ENCODE data around the gene MED25. TPM values are rescaled to one million over a fixed set of nuclear protein-coding genes. Genes with fewer than 3 reads are reported as not detected.

MED25 gene
- polyA plus RNA-seq, 3 donors: 13.9 to 52.9 (median 18.5) TPM

DNA sequence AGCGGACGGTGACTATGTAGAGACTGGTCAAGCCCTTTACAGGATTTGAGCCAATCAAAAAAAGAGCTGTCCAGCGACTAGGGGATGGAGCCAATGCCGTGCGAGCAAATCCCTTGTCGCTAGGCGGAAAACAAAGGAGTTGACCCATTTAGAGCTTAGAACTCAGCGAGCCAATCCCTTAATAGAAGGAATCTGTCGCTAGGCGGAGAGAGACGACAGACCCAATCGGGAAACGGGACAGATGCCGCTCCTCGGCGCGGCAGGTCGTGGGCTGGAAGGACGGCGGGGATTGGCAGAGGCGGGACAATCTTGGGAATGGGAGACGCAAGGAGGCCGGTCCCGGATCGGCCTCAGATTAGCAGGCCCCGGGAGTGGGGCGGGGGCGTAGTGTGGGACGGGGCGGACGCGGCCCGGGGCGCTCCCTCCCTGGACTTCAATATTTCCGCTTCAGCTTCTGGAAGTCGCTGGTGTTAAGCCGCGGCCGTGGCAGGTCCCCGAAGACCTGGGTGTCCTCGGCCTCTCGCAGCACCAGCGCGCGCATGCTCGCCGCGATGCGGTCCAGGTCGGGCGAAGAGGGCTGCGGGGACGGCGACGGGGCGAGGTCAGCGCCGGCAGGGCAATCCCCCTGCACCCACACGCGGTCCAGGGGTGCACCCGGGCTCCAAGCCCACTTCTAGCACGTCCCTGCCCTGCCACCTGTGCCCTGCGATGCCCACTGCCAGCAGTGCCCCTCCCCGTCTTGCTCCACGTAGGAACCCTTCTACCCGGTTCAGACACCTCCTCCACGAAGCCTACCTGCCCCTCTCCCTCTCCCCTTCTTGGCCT is 51.6 kb downstream of the MED25 start:
- H3K9me3 Mint-ChIP-seq: no peaks in the 10 kb centered on the region
- WGBS (ENCODE audit: insufficient coverage): under 1% methylated on average over 62 of the region's 67 CpGs
- H3K4me2 ChIP-seq (replicated peaks; ENCODE audit: extremely low read depth, low read length, poor library complexity, severe bottlenecking): peak overlapping the region; percentile 100
- H3K27ac Mint-ChIP-seq: peak overlapping the region in 4 of 7 donors; percentile 69 to 92 (median 79)
- H3K9ac ChIP-seq (ENCODE audit: insufficient read depth, low read length, poor library complexity, severe bottlenecking): peak overlapping the region; percentile 63
- no peak overlapping the region for H3K4me3 Mint-ChIP-seq
- intact Hi-C loops (cut with micrococcal nuclease): loop anchor here (5.0 kb wide), 3 partner anchors 52 to 102 kb away; partner anchors contain the start of genes AP2A1 (in 1 of the 2), FUZ (in 1 of the 2) and MED25 (in 1 of the 2)
- peaks cover 20% of the 10 kb centered on the region for H4K20me1 ChIP-seq (ENCODE audit: insufficient read depth, low read length)
- H3K27ac ChIP-seq (ENCODE audit: low read depth in 1 of 2, low read length in 2 of 2): peak overlapping the region; percentile 77 to 85
- H3K27me3 Mint-ChIP-seq (ENCODE audit: low read depth in 3 of 3): peaks cover 0 to 3% (median 0%) of the 10 kb centered on the region in 3 donors
- H2AFZ ChIP-seq (ENCODE audit: insufficient read depth, low read depth, low read length, poor library complexity, severe bottlenecking): peak overlapping the region; percentile 90
- H3K79me2 ChIP-seq (ENCODE audit: insufficient read depth, low read length): peaks cover 34% of the 10 kb centered on the region
- DNase-seq: peak; percentile 98 to 100 (median 99)
- peaks cover 49% of the 10 kb centered on the region for H3K4me1 Mint-ChIP-seq
- H3K4me1 ChIP-seq (ENCODE audit: control insufficient read depth in 1 of 2, insufficient read depth in 2 of 2, low read length in 2 of 2): peaks cover 51 to 59% of the 10 kb centered on the region in 2 donors
- peak overlapping the region; percentile 43 to 99 (median 56) for H3K4me3 ChIP-seq (replicated peaks in 1 of 3; ENCODE audit: low read depth in 2 of 3, low read length in 3 of 3)
- no peaks in the 10 kb centered on the region for H3K27me3 ChIP-seq (ENCODE audit: control insufficient read depth in 2 of 2, insufficient read depth in 2 of 2, low read length in 2 of 2)
- H3K36me3 ChIP-seq (replicated peaks in 1 of 2; ENCODE audit: control insufficient read depth in 1 of 2, insufficient read depth in 2 of 2, low read length in 2 of 2): peaks cover 0 to 4% of the 10 kb centered on the region in 2 donors
- TF ChIP-seq, protein P1, sequence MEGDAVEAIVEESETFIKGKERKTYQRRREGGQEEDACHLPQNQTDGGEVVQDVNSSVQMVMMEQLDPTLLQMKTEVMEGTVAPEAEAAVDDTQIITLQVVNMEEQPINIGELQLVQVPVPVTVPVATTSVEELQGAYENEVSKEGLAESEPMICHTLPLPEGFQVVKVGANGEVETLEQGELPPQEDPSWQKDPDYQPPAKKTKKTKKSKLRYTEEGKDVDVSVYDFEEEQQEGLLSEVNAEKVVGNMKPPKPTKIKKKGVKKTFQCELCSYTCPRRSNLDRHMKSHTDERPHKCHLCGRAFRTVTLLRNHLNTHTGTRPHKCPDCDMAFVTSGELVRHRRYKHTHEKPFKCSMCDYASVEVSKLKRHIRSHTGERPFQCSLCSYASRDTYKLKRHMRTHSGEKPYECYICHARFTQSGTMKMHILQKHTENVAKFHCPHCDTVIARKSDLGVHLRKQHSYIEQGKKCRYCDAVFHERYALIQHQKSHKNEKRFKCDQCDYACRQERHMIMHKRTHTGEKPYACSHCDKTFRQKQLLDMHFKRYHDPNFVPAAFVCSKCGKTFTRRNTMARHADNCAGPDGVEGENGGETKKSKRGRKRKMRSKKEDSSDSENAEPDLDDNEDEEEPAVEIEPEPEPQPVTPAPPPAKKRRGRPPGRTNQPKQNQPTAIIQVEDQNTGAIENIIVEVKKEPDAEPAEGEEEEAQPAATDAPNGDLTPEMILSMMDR (IDR thresholded peaks at IDR 0.05): no peak
- H3K9me3 ChIP-seq (replicated peaks in 1 of 2; ENCODE audit: control insufficient read depth in 1 of 2, insufficient read depth in 1 of 2, low read length in 2 of 2): no peaks in the 10 kb centered on the region
- H3K36me3 Mint-ChIP-seq: peaks cover 17 to 45% of the 10 kb centered on the region in 2 donors

- Mint-ChIP-seq H3K27ac (peak overlapping the region in 4 of 7 donors; percentile 69 to 92 (median 79)), H3K27me3 (ENCODE audit: low read depth in 3 of 3) (peaks cover 0 to 3% (median 0%) of the 10 kb centered on the region in 3 donors), H3K9me3 (no peaks in the 10 kb centered on the region), H3K4me3 (no peak overlapping the region), H3K4me1 (peaks cover 46% of the 10 kb centered on the region), H3K36me3 (peaks cover 15 to 42% of the 10 kb centered on the region in 2 donors)
- DNase-seq: no peak
- Histone ChIP-seq H3K4me3 (replicated peaks in 1 of 3; ENCODE audit: low read depth in 2 of 3, low read length in 3 of 3) (peak overlapping the region; percentile 43 to 99 (median 56)), H3K4me1 (ENCODE audit: control insufficient read depth in 1 of 2, insufficient read depth in 2 of 2, low read length in 2 of 2) (peaks cover 48 to 55% of the 10 kb centered on the region in 2 donors), H3K4me2 (replicated peaks; ENCODE audit: extremely low read depth, low read length, poor library complexity, severe bottlenecking) (peak overlapping the region; percentile 100), H2AFZ (ENCODE audit: insufficient read depth, low read depth, low read length, poor library complexity, severe bottlenecking) (peak overlapping the region; percentile 85), H3K27me3 (ENCODE audit: control insufficient read depth in 2 of 2, insufficient read depth in 2 of 2, low read length in 2 of 2) (no peaks in the 10 kb centered on the region), H3K36me3 (replicated peaks in 1 of 2; ENCODE audit: control insufficient read depth in 1 of 2, insufficient read depth in 2 of 2, low read length in 2 of 2) (no peaks in the 10 kb centered on the region), H3K79me2 (ENCODE audit: insufficient read depth, low read length) (peaks cover 34% of the 10 kb centered on the region), H4K20me1 (ENCODE audit: insufficient read depth, low read length) (peaks cover 14% of the 10 kb centered on the region), H3K9me3 (replicated peaks in 1 of 2; ENCODE audit: control insufficient read depth in 1 of 2, insufficient read depth in 1 of 2, low read length in 2 of 2) (no peaks in the 10 kb centered on the region), H3K27ac (ENCODE audit: low read depth in 1 of 2, low read length in 2 of 2) (peak overlapping the region; percentile 62 to 85), H3K9ac (ENCODE audit: insufficient read depth, low read length, poor library complexity, severe bottlenecking) (peak overlapping the region; percentile 63)
- 96% methylated on average over 12 of the region's 15 CpGs for WGBS (ENCODE audit: insufficient coverage)
- TF ChIP-seq, protein P1 (IDR thresholded peaks at IDR 0.05): no peak
- intact Hi-C loops (cut with micrococcal nuclease): no loop called here
These were observed 52.3 kb downstream of the MED25 start for GRCh38 chr19:49870309-49870901.
